Peyer's patch (tissue), 4 donors: ENCODE measurements around the gene MAP3K12. TPM values are rescaled to one million over a fixed set of nuclear protein-coding genes. Genes with fewer than 3 reads are reported as not detected.

ENCODE experiments used
- DNase-seq, 3 donors: peaks; one replicate each; pipeline ENCODE4 v3.0.0-alpha.2; 2017 to 2019
- H3K27ac ChIP-seq, 4 donors: fragments of 200-600 bp; sonication (generic); one replicate each; pipeline ENCODE4 v1.5.1; 2016 to 2019
- H3K27me3 ChIP-seq, 2 donors: fragments of 200-600 bp; sonication (generic); one replicate each; pipeline ENCODE4 v1.5.1; 2019
- H3K36me3 ChIP-seq, 3 donors: fragments of 200-600 bp; sonication (generic); one replicate each; pipeline ENCODE4 v1.5.1; 2016 to 2019
- H3K4me1 ChIP-seq, 4 donors: fragments of 200-600 bp; sonication (generic); one replicate each; pipeline ENCODE4 v1.5.1; 2016 to 2019
- H3K4me3 ChIP-seq, 4 donors: fragments of 200-600 bp; sonication (generic); 1 replicate in 3 of 4; 2 replicates in 1 of 4; pipeline ENCODE4 v1.5.1; 2016 to 2019; ENCODE audit warnings: mild to moderate bottlenecking in 1 of 4
- H3K9me3 ChIP-seq, 4 donors: fragments of 200-600 bp; sonication (generic); one replicate each; pipeline ENCODE4 v1.5.1; 2016 to 2019; ENCODE audit warnings: mild to moderate bottlenecking in 1 of 4
- CTCF ChIP-seq, 6 experiments: fragments of 450-650 bp in 4 of 6; fragments of 200-600 bp in 2 of 6; sonication (generic) in 1 of 6; IDR thresholded peaks; one replicate each; pipeline ENCODE4 v1.5.1; 2017 to 2019; ENCODE audit warnings: antibody characterized with exemption in 6 of 6, mild to moderate bottlenecking in 3 of 6, moderate library complexity in 1 of 6
- POLR2A ChIP-seq, 2 donors: fragments of 450-650 bp; IDR thresholded peaks; one replicate each; pipeline ENCODE4 v1.5.1; 2017; ENCODE audit warnings: antibody characterized with exemption in 2 of 2, mild to moderate bottlenecking in 2 of 2, moderate library complexity in 2 of 2
- total RNA-seq, 4 donors: library from RNA; depleted of rRNA; stranded (reverse); fragments of >200 nt; gene quantifications; one replicate each; pipeline ENCODE4 v1.1.0, GENCODE V29; 2016

The MAP3K12 gene
- total RNA-seq, 4 donors from 2014 or later: 6.5 to 44.6 (median 11.6) TPM

- Histone ChIP-seq H3K4me1 (no peaks in the 10 kb centered on the region), H3K36me3 (peaks cover 0 to 92% (median 0%) of the 10 kb centered on the region in 3 donors), H3K27me3 (no peaks in the 10 kb centered on the region), H3K27ac (no peak overlapping the region), H3K9me3 (no peaks in the 10 kb centered on the region), H3K4me3 (no peak overlapping the region)
- TF ChIP-seq CTCF (IDR thresholded peaks at IDR 0.05) (no peak), POLR2A (IDR thresholded peaks at IDR 0.05) (no peak)
- DNase-seq: no peak
These were observed 34.2 kb upstream of the MAP3K12 start for GRCh38 chr12:53533471-53533870.

- no peak overlapping the region for H3K4me3 ChIP-seq
- no peak overlapping the region for H3K27ac ChIP-seq
- no peaks in the 10 kb centered on the region for H3K4me1 ChIP-seq
- H3K9me3 ChIP-seq: no peaks in the 10 kb centered on the region
- DNase-seq: no peak
- H3K27me3 ChIP-seq: no peaks in the 10 kb centered on the region
- peaks cover 0 to 99% (median 0%) of the 10 kb centered on the region in 3 donors for H3K36me3 ChIP-seq
- no peak for TF ChIP-seq POLR2A (IDR thresholded peaks at IDR 0.05)
- no peak for TF ChIP-seq CTCF (IDR thresholded peaks at IDR 0.05)
These were observed 33.5 kb upstream of the MAP3K12 start for GRCh38 chr12:53532524-53533445.

- Histone ChIP-seq H3K4me3 (no peak overlapping the region), H3K9me3 (no peaks in the 10 kb centered on the region), H3K4me1 (no peaks in the 10 kb centered on the region), H3K36me3 (peaks cover 0 to 99% (median 0%) of the 10 kb centered on the region in 3 donors), H3K27ac (no peak overlapping the region), H3K27me3 (no peaks in the 10 kb centered on the region)
- no peak for TF ChIP-seq POLR2A (IDR thresholded peaks at IDR 0.05)
- TF ChIP-seq CTCF (IDR thresholded peaks at IDR 0.05): no peak
- no peak for DNase-seq
These were observed 32.8 kb upstream of the MAP3K12 start for GRCh38 chr12:53532021-53532420.

- TF ChIP-seq POLR2A (IDR thresholded peaks at IDR 0.05) (no peak), CTCF (IDR thresholded peaks at IDR 0.05) (no peak)
- H3K36me3 ChIP-seq: peaks cover 0 to 99% (median 0%) of the 10 kb centered on the region in 3 donors
These were observed 31.7 kb upstream of the MAP3K12 start for GRCh38 chr12:53530920-53531319.

GRCh38 chr12:53530061-53530460 is 30.8 kb upstream of the MAP3K12 start:
- TF ChIP-seq CTCF (IDR thresholded peaks at IDR 0.05) (no peak), POLR2A (IDR thresholded peaks at IDR 0.05) (no peak)
- Histone ChIP-seq H3K9me3 (no peaks in the 10 kb centered on the region), H3K4me1 (no peaks in the 10 kb centered on the region), H3K27ac (no peak overlapping the region), H3K36me3 (peaks cover 0 to 98% (median 0%) of the 10 kb centered on the region in 3 donors), H3K27me3 (no peaks in the 10 kb centered on the region), H3K4me3 (no peak overlapping the region)
- no peak for DNase-seq

More at GRCh38 chr12:53530920-53531319, 31.7 kb upstream of the MAP3K12 start:
- no peak for DNase-seq
- Histone ChIP-seq H3K4me1 (no peaks in the 10 kb centered on the region), H3K27ac (no peak overlapping the region), H3K4me3 (no peak overlapping the region), H3K9me3 (no peaks in the 10 kb centered on the region), H3K27me3 (no peaks in the 10 kb centered on the region)
